DOHH2 (cell line): ENCODE results near the gene LILRB2.

Source experiments
- H3F3A ChIP-seq: fragments of 200-600 bp; sonication (generic), shearing (Covaris generic); 2 replicates; pipeline ENCODE4 v1.6.0; 2016; ENCODE audit warnings: antibody characterized with exemption, mild to moderate bottlenecking; ENCODE audit not compliant: control insufficient read depth, insufficient read depth
- H3K27ac ChIP-seq: fragments of 200-600 bp; sonication (generic); 2 replicates; pipeline ENCODE4 v1.5.1; 2014; ENCODE audit warnings: low read depth, mild to moderate bottlenecking, low read length, moderate library complexity
- H3K27me3 ChIP-seq: fragments of 200-600 bp; sonication (generic); 2 replicates; pipeline ENCODE4 v1.6.1; 2014; ENCODE audit warnings: mild to moderate bottlenecking, low read length, mixed read lengths; ENCODE audit not compliant: control insufficient read depth
- H3K36me3 ChIP-seq: fragments of 200-600 bp; sonication (generic); 2 replicates; pipeline ENCODE4 v1.6.1; 2014; ENCODE audit warnings: mild to moderate bottlenecking, low read length, moderate library complexity, mixed read lengths; ENCODE audit not compliant: control insufficient read depth
- H3K4me1 ChIP-seq: fragments of 200-600 bp; sonication (generic); 2 replicates; pipeline ENCODE4 v1.6.1; 2014; ENCODE audit warnings: mild to moderate bottlenecking, low read length, mixed read lengths; ENCODE audit not compliant: control insufficient read depth
- H3K4me2 ChIP-seq: fragments of 200-600 bp; sonication (generic); 2 replicates; pipeline ENCODE4 v1.6.0; 2014; ENCODE audit warnings: mild to moderate bottlenecking, low read length, moderate library complexity
- H3K4me3 ChIP-seq: fragments of 200-600 bp; sonication (generic); 2 replicates; pipeline ENCODE4 v1.5.1; 2014; ENCODE audit warnings: mild to moderate bottlenecking, low read length, mixed read lengths
- H3K79me2 ChIP-seq: fragments of 200-600 bp; sonication (generic); 2 replicates; pipeline ENCODE4 v1.6.1; 2014; ENCODE audit warnings: mild to moderate bottlenecking, low read length, mixed read lengths; ENCODE audit not compliant: control insufficient read depth
- H3K9me2 ChIP-seq: fragments of 200-600 bp; sonication (generic); replicated peaks from 2 replicates; pipeline ENCODE4 v1.6.1; 2014; ENCODE audit warnings: mild to moderate bottlenecking, low read length, mixed read lengths; ENCODE audit not compliant: control insufficient read depth
- H3K9me3 ChIP-seq: fragments of 200-600 bp; sonication (generic); 2 replicates; pipeline ENCODE4 v1.6.1; 2014; ENCODE audit warnings: antibody characterized with exemption, low read length, mixed read lengths; ENCODE audit not compliant: control insufficient read depth, insufficient read depth
- H4K20me1 ChIP-seq: fragments of 200-600 bp; sonication (generic); 2 replicates; pipeline ENCODE4 v1.6.0; 2014; ENCODE audit warnings: low read depth, mild to moderate bottlenecking, antibody characterized with exemption, low read length, moderate library complexity; ENCODE audit not compliant: control insufficient read depth, insufficient read depth
- CTCF ChIP-seq: fragments of 200-600 bp; sonication (generic); IDR thresholded peaks from one replicate; pipeline ENCODE4 v1.5.1; 2014; ENCODE audit warnings: antibody characterized with exemption, mild to moderate bottlenecking, low read depth, low read length; ENCODE audit not compliant: poor library complexity, severe bottlenecking
- EZH2phosphoT487 ChIP-seq: fragments of 200-600 bp; sonication (generic); IDR thresholded peaks from 2 replicates; pipeline ENCODE4 v1.6.1; 2017; ENCODE audit warnings: borderline replicate concordance, mild to moderate bottlenecking, antibody characterized with exemption, low read length, moderate library complexity, mixed read lengths

The LILRB2 gene

GRCh38 chr19:54233941-54234340 is 47.0 kb downstream of the LILRB2 start:
- Histone ChIP-seq H3K9me2 (no peaks in the 10 kb centered on the region), H3K36me3 (no peaks in the 10 kb centered on the region), H3K4me3 (no peak overlapping the region), H3K4me1 (no peaks in the 10 kb centered on the region), H3F3A (no peaks in the 10 kb centered on the region), H3K79me2 (no peaks in the 10 kb centered on the region), H3K4me2 (no peak overlapping the region), H3K9me3 (no peaks in the 10 kb centered on the region; the same call in 1 of the 2 replicates), H4K20me1 (no peaks in the 10 kb centered on the region), H3K27me3 (peaks cover 52% of the 10 kb centered on the region), H3K27ac (no peak overlapping the region)
- TF ChIP-seq EZH2phosphoT487 (no peak), CTCF (no peak)

GRCh38 chr19:54231077-54231931 is 49.6 kb downstream of the LILRB2 start:
- Histone ChIP-seq H3F3A (no peaks in the 10 kb centered on the region), H3K27me3 (peaks cover 39% of the 10 kb centered on the region), H3K36me3 (no peaks in the 10 kb centered on the region), H3K79me2 (no peaks in the 10 kb centered on the region), H3K4me1 (no peaks in the 10 kb centered on the region), H3K4me3 (no peak overlapping the region), H3K4me2 (no peak overlapping the region), H3K27ac (no peak overlapping the region), H3K9me3 (no peaks in the 10 kb centered on the region; the same call in 1 of the 2 replicates), H4K20me1 (no peaks in the 10 kb centered on the region), H3K9me2 (no peaks in the 10 kb centered on the region)
- TF ChIP-seq CTCF = peak; percentile 100
- no peak for TF ChIP-seq EZH2phosphoT487

- Histone ChIP-seq H3K4me2 (no peak overlapping the region), H3K27me3 (peaks cover 29% of the 10 kb centered on the region), H4K20me1 (no peaks in the 10 kb centered on the region), H3K4me3 (no peak overlapping the region), H3F3A (peaks cover 5% of the 10 kb centered on the region), H3K9me3 (no peaks in the 10 kb centered on the region; the same call in 1 of the 2 replicates), H3K79me2 (no peaks in the 10 kb centered on the region), H3K4me1 (no peaks in the 10 kb centered on the region), H3K9me2 (no peaks in the 10 kb centered on the region), H3K36me3 (no peaks in the 10 kb centered on the region), H3K27ac (no peak overlapping the region)
- TF ChIP-seq EZH2phosphoT487 (no peak), CTCF (no peak)
Observed at GRCh38 chr19:54230031-54230430, 50.9 kb downstream of the LILRB2 start.
